Neural cell (in vitro differentiated cells): ENCODE results near the gene TANGO6. TPM values are rescaled to one million over a fixed set of nuclear protein-coding genes. Genes with fewer than 3 reads are reported as not detected.

Experiments used
- H2AFZ ChIP-seq: fragments of 200-600, 300-800 bp; sonication (generic), shearing (Covaris generic); 2 replicates; pipeline ENCODE4 v1.6.0; 2014; ENCODE audit warnings: low read depth, mild to moderate bottlenecking, antibody characterized with exemption, low read length, moderate library complexity
- H3F3A ChIP-seq: fragments of 200-600 bp; shearing (Covaris generic); 2 replicates; pipeline ENCODE4 v1.6.1; 2016; ENCODE audit warnings: mild to moderate bottlenecking, moderate library complexity, mixed read lengths, antibody characterized with exemption, low read length; ENCODE audit not compliant: insufficient read depth, poor library complexity, severe bottlenecking
- H3K27ac ChIP-seq: fragments of 200-600, 300-800 bp; sonication (generic), shearing (Covaris generic); 2 replicates; pipeline ENCODE4 v1.5.1; 2014; ENCODE audit warnings: mild to moderate bottlenecking, low read length, moderate library complexity
- H3K27me3 ChIP-seq: fragments of 300-800, 200-600 bp; sonication (generic), shearing (Covaris generic); 2 replicates; pipeline ENCODE4 v1.6.0; 2014; ENCODE audit warnings: mild to moderate bottlenecking, low read depth, low read length, moderate library complexity; ENCODE audit not compliant: insufficient read depth
- H3K36me3 ChIP-seq: fragments of 300-800, 200-600 bp; sonication (generic), shearing (Covaris generic); 2 replicates; pipeline ENCODE4 v1.5.1; 2014; ENCODE audit warnings: mild to moderate bottlenecking, antibody characterized with exemption, low read length, moderate library complexity; ENCODE audit not compliant: insufficient read depth
- H3K4me2 ChIP-seq: fragments of 300-800, 200-600 bp; sonication (generic), shearing (Covaris generic); 2 replicates; pipeline ENCODE4 v1.6.0; 2014; ENCODE audit warnings: mild to moderate bottlenecking, low read length
- H3K4me3 ChIP-seq: fragments of 300-800, 200-600 bp; sonication (generic), shearing (Covaris generic); 2 replicates; pipeline ENCODE4 v1.5.1; 2014; ENCODE audit warnings: mild to moderate bottlenecking, low read length, moderate library complexity
- H3K79me2 ChIP-seq: fragments of 200-600 bp; shearing (Covaris generic); replicated peaks from 2 replicates; pipeline ENCODE4 v1.6.0; 2014; ENCODE audit warnings: mild to moderate bottlenecking, low read length, moderate library complexity; ENCODE audit not compliant: insufficient read depth
- H3K9ac ChIP-seq: fragments of 300-800, 200-600 bp; sonication (generic), shearing (Covaris generic); 2 replicates; pipeline ENCODE4 v1.6.1; 2016; ENCODE audit warnings: mild to moderate bottlenecking, low read length, mixed read lengths
- H3K9me2 ChIP-seq: fragments of 200-600 bp; shearing (Covaris generic); 2 replicates; pipeline ENCODE4 v1.6.1; 2016; ENCODE audit warnings: mild to moderate bottlenecking, low read length, mixed read lengths; ENCODE audit not compliant: insufficient read depth
- H3K9me3 ChIP-seq: fragments of 200-600, 300-800 bp; sonication (generic), shearing (Covaris generic); 2 replicates; pipeline ENCODE4 v1.6.1; 2016; ENCODE audit warnings: mild to moderate bottlenecking, mixed run types, low read length, moderate library complexity, mixed read lengths
- H4K20me1 ChIP-seq: fragments of 200-600 bp; shearing (Covaris generic); 2 replicates; pipeline ENCODE4 v1.6.1; 2016; ENCODE audit warnings: mild to moderate bottlenecking, mixed run types; ENCODE audit not compliant: insufficient read depth
- CTCF ChIP-seq: fragments of 450-650 bp; IDR thresholded peaks from 2 replicates; pipeline ENCODE4 v1.5.1; 2014; ENCODE audit warnings: antibody characterized with exemption, mild to moderate bottlenecking, moderate library complexity; ENCODE audit not compliant: poor library complexity, severe bottlenecking
- EP300 ChIP-seq: fragments of 450-650 bp; conservative IDR thresholded peaks from 2 replicates; pipeline ENCODE4 v1.6.1; 2014; ENCODE audit warnings: antibody characterized with exemption, mild to moderate bottlenecking, moderate library complexity; ENCODE audit not compliant: poor library complexity, severe bottlenecking
- EZH2 ChIP-seq: fragments of 200-600, 300-800 bp; shearing (Covaris generic), sonication (generic); IDR thresholded peaks from 2 replicates; pipeline ENCODE4 v1.6.1; 2014; ENCODE audit warnings: antibody characterized with exemption, low read length, borderline replicate concordance, mild to moderate bottlenecking; ENCODE audit not compliant: insufficient read depth, poor library complexity, severe bottlenecking
- MXI1 ChIP-seq: fragments of 450-650 bp; conservative IDR thresholded peaks from 2 replicates; pipeline ENCODE4 v1.6.1; 2014; ENCODE audit warnings: antibody characterized with exemption, mild to moderate bottlenecking; ENCODE audit not compliant: poor library complexity, severe bottlenecking
- POLR2AphosphoS5 ChIP-seq: IDR thresholded peaks from 2 replicates; pipeline ENCODE4 v1.6.1; 2012
- RAD21 ChIP-seq: fragments of 450-650 bp; conservative IDR thresholded peaks from 2 replicates; pipeline ENCODE4 v1.6.1; 2014; ENCODE audit warnings: antibody characterized with exemption, mild to moderate bottlenecking, moderate library complexity
- REST ChIP-seq: IDR thresholded peaks from 2 replicates; pipeline ENCODE4 v1.6.1; 2012; ENCODE audit warnings: borderline replicate concordance
- SMC3 ChIP-seq: fragments of 450-650 bp; conservative IDR thresholded peaks from 2 replicates; pipeline ENCODE4 v1.6.1; 2014; ENCODE audit warnings: antibody characterized with exemption, mild to moderate bottlenecking, moderate library complexity; ENCODE audit not compliant: poor library complexity
- TAF1 ChIP-seq: IDR thresholded peaks from 2 replicates; pipeline ENCODE4 v1.6.1; 2012; ENCODE audit warnings: low read depth
- polyA plus RNA-seq: library from polyadenylated mRNA; depleted of rRNA; stranded (reverse); fragments of >200 nt; gene quantifications from 2 replicates; pipeline ENCODE4 v1.2.3, GENCODE V29; 2014

The TANGO6 gene
- polyA plus RNA-seq, 1 donor from 2014 or later, result 9.5 TPM

GRCh38 chr16:69119536-69119935, 276.2 kb downstream of the TANGO6 start:
- Histone ChIP-seq H3K4me2 (no peak overlapping the region), H3K27ac (no peak overlapping the region), H3K79me2 (peaks cover 11% of the 10 kb centered on the region), H3K27me3 (no peaks in the 10 kb centered on the region), H3K36me3 (peaks cover 8% of the 10 kb centered on the region), H3K9me3 (no peaks in the 10 kb centered on the region), H2AFZ (no peak overlapping the region), H3F3A (no peaks in the 10 kb centered on the region), H4K20me1 (no peaks in the 10 kb centered on the region), H3K9ac (no peak overlapping the region), H3K4me3 (no peak overlapping the region), H3K9me2 (no peaks in the 10 kb centered on the region)
- no peak for TF ChIP-seq MXI1
- TF ChIP-seq CTCF, result no peak

GRCh38 chr16:69120096-69120664, 276.8 kb downstream of the TANGO6 start:
- Histone ChIP-seq H2AFZ (no peak overlapping the region), H3F3A (no peaks in the 10 kb centered on the region), H3K27me3 (no peaks in the 10 kb centered on the region), H3K27ac (no peak overlapping the region), H3K4me2 (no peak overlapping the region), H3K4me3 (no peak overlapping the region), H3K79me2 (peaks cover 11% of the 10 kb centered on the region), H3K9ac (no peak overlapping the region), H3K9me3 (no peaks in the 10 kb centered on the region), H3K36me3 (peaks cover 8% of the 10 kb centered on the region), H4K20me1 (no peaks in the 10 kb centered on the region), H3K9me2 (no peaks in the 10 kb centered on the region)
- TF ChIP-seq RAD21 (no peak), CTCF (no peak), TAF1 (no peak), SMC3 (no peak), REST (no peak), EP300 (no peak), POLR2AphosphoS5 (no peak), EZH2 (no peak)
